ENCODE data around the gene ATP6V0A1. TPM values are rescaled to one million over a fixed set of nuclear protein-coding genes. Genes with fewer than 3 reads are reported as not detected.

Gene ATP6V0A1
- total RNA-seq, 4 donors from 2014 or later: 91.8 to 313 (median 115) TPM

GRCh38 chr17:42509841-42510240, 51.2 kb downstream of the ATP6V0A1 start:
- no peaks in the 10 kb centered on the region for H3K27me3 ChIP-seq
- in situ Hi-C loops (cut with MboI; ENCODE audit: low pct_ligation_motif_present in 1 of 4, low pct_unique_long_range_greater_than_20kb in 1 of 4, low sequenced_read_pairs in 3 of 4): loop anchor here in 2 of 4 donors (5.0 to 25.0 kb wide), 4 partner anchors 83 to 198 kb away; partner anchors contain the start of gene CAVIN1 (in 1 of the 2)
- intact Hi-C loops (cut with DNase I; ENCODE audit: low total_unique reads): no loop called here

GRCh38 chr17:42512246-42512645, 53.6 kb downstream of the ATP6V0A1 start:
- no peak for DNase-seq
- Histone ChIP-seq H3K4me1 (peaks cover 0 to 20% (median 4%) of the 10 kb centered on the region in 4 donors), H3K36me3 (peaks cover 0 to 23% (median 2%) of the 10 kb centered on the region in 4 donors), H3K4me3 (no peak overlapping the region), H3K27ac (peak overlapping the region; percentile 40 to 64 (median 46)), H3K9me3 (no peaks in the 10 kb centered on the region), H3K27me3 (no peaks in the 10 kb centered on the region)
- TF ChIP-seq POLR2A (IDR thresholded peaks at IDR 0.05): no peak
- TF ChIP-seq POLR2AphosphoS5 (IDR thresholded peaks at IDR 0.05): no peak
- no peak for TF ChIP-seq EP300 (IDR thresholded peaks at IDR 0.05; ENCODE audit: low read depth)
- TF ChIP-seq CTCF (IDR thresholded peaks at IDR 0.05): no peak
- in situ Hi-C loops (cut with MboI; ENCODE audit: low pct_ligation_motif_present in 1 of 4, low pct_unique_long_range_greater_than_20kb in 1 of 4, low sequenced_read_pairs in 3 of 4): loop anchor here in 2 of 4 donors (5.0 to 25.0 kb wide), 4 partner anchors 85 to 200 kb away; partner anchors contain the start of gene CAVIN1 (in 1 of the 2)
- intact Hi-C loops (cut with DNase I; ENCODE audit: low total_unique reads): no loop called here
- WGBS, 2 donors (ENCODE audit: low coverage in 1 of 2): 87 to 88% methylated on average over 5 to 9 of the region's 9 CpGs

More at GRCh38 chr17:42509841-42510240, 51.2 kb downstream of the ATP6V0A1 start:
- DNase-seq: no peak
- TF ChIP-seq CTCF (IDR thresholded peaks at IDR 0.05): no peak
- no peak for TF ChIP-seq POLR2A (IDR thresholded peaks at IDR 0.05)
- no peak for TF ChIP-seq POLR2AphosphoS5 (IDR thresholded peaks at IDR 0.05)
- TF ChIP-seq EP300 (IDR thresholded peaks at IDR 0.05; ENCODE audit: low read depth): no peak
- H3K9me3 ChIP-seq: no peaks in the 10 kb centered on the region
- peaks cover 0 to 16% (median 0%) of the 10 kb centered on the region in 4 donors for H3K4me1 ChIP-seq
- no peak overlapping the region for H3K27ac ChIP-seq
- H3K36me3 ChIP-seq: peaks cover 0 to 30% (median 2%) of the 10 kb centered on the region in 4 donors
- no peak overlapping the region for H3K4me3 ChIP-seq
- WGBS, 2 donors (ENCODE audit: low coverage in 1 of 2): 96% methylated on average over 2 of the region's 2 CpGs; no CpG with 5 or more reads in 1 of the 2 donors

GRCh38 chr17:42512733-42513251, 54.1 kb downstream of the ATP6V0A1 start:
- TF ChIP-seq EP300 (IDR thresholded peaks at IDR 0.05; ENCODE audit: low read depth) (no peak), POLR2A (IDR thresholded peaks at IDR 0.05) (no peak), POLR2AphosphoS5 (IDR thresholded peaks at IDR 0.05) (no peak), CTCF (IDR thresholded peaks at IDR 0.05) (no peak)
- Histone ChIP-seq H3K4me3 (no peak overlapping the region), H3K4me1 (peaks cover 2 to 26% (median 8%) of the 10 kb centered on the region in 4 donors), H3K9me3 (no peaks in the 10 kb centered on the region), H3K27ac (peak overlapping the region; percentile 40 to 64 (median 46)), H3K36me3 (peaks cover 0 to 18% (median under 1%) of the 10 kb centered on the region in 4 donors), H3K27me3 (no peaks in the 10 kb centered on the region)
- 61% methylated on average over 6 of the region's 6 CpGs; no CpG with 5 or more reads in 1 of the 2 donors for WGBS, 2 donors (ENCODE audit: low coverage in 1 of 2)
- DNase-seq: no peak
- intact Hi-C loops (cut with DNase I; ENCODE audit: low total_unique reads) (no loop called here), in situ Hi-C loops (cut with MboI; ENCODE audit: low pct_ligation_motif_present in 1 of 4, low pct_unique_long_range_greater_than_20kb in 1 of 4, low sequenced_read_pairs in 3 of 4) (loop anchor here in 2 of 4 donors (5.0 to 25.0 kb wide), 4 partner anchors 85 to 200 kb away; partner anchors contain the start of gene CAVIN1 (in 1 of the 2))

- intact Hi-C loops (cut with DNase I; ENCODE audit: low total_unique reads): no loop called here
- Histone ChIP-seq H3K27ac (peak overlapping the region; percentile 40 to 64 (median 46)), H3K4me3 (no peak overlapping the region), H3K36me3 (peaks cover 0 to 10% (median 0%) of the 10 kb centered on the region in 4 donors), H3K4me1 (peaks cover 11 to 35% (median 17%) of the 10 kb centered on the region in 4 donors), H3K9me3 (no peaks in the 10 kb centered on the region), H3K27me3 (no peaks in the 10 kb centered on the region)
- WGBS, 2 donors (ENCODE audit: low coverage in 1 of 2): 89 to 97% methylated on average over 5 to 11 of the region's 11 CpGs
- TF ChIP-seq EP300 (IDR thresholded peaks at IDR 0.05; ENCODE audit: low read depth) (no peak), CTCF (IDR thresholded peaks at IDR 0.05) (no peak), POLR2A (IDR thresholded peaks at IDR 0.05) (no peak), POLR2AphosphoS5 (IDR thresholded peaks at IDR 0.05) (no peak)
- in situ Hi-C loops (cut with MboI; ENCODE audit: low pct_ligation_motif_present in 1 of 4, low pct_unique_long_range_greater_than_20kb in 1 of 4, low sequenced_read_pairs in 3 of 4): loop anchor here in 2 of 4 donors (5.0 to 25.0 kb wide), 4 partner anchors 86 to 201 kb away; partner anchors contain the start of gene CAVIN1 (in 1 of the 2)
- no peak for DNase-seq
These were observed 55.0 kb downstream of the ATP6V0A1 start for GRCh38 chr17:42513686-42514085.
